ENCODE measurements around the gene TM9SF1. TPM values are rescaled to one million over a fixed set of nuclear protein-coding genes. Genes with fewer than 3 reads are reported as not detected.
A peak's percentile ranks its signal among the peaks of the same experiment; 100 is the strongest.

The TM9SF1 gene
- total and polyA plus RNA-seq, 2 of the 13 experiments (the other 11 are each of a cell fraction or from before 2014, with no cell fraction given), result 83.2 to 110 TPM

GRCh38 chr14:24232121-24232644 is 36.9 kb upstream of the TM9SF1 start, which contains the start of gene NEDD8 (continued):
- TF ChIP-seq GABPA (IDR thresholded peaks at IDR 0.05; ENCODE audit: low read depth, low read length) (no peak), GABPA (CRISPR knock-in tag; IDR thresholded peaks at IDR 0.05; ENCODE audit: low read depth) (no peak), GMEB1 (CRISPR knock-in tag; IDR thresholded peaks at IDR 0.05; ENCODE audit: borderline replicate concordance) (no peak; the same call in none of the 2 replicates), SIN3A (IDR thresholded peaks at IDR 0.05; ENCODE audit: borderline replicate concordance, low read depth, low read length) (peak; percentile 87), TOPORS (CRISPR knock-in tag; IDR thresholded peaks at IDR 0.05) (no peak; the same call in 1 of the 2 replicates), FOSL2 (CRISPR knock-in tag; IDR thresholded peaks at IDR 0.05) (no peak; the same call in 1 of the 2 replicates), ERF (CRISPR knock-in tag; IDR thresholded peaks at IDR 0.05) (peak; percentile 67), ZFP41 (CRISPR knock-in tag; IDR thresholded peaks at IDR 0.05; ENCODE audit: borderline replicate concordance) (peak; percentile 75; the same call in 1 of the 2 replicates), HOXA5 (CRISPR knock-in tag; IDR thresholded peaks at IDR 0.05) (peak; percentile 92), PRDM10 (CRISPR knock-in tag; IDR thresholded peaks at IDR 0.05; ENCODE audit: low read depth) (peak; percentile 76; the same call in 1 of the 2 replicates), ARID4A (CRISPR knock-in tag; IDR thresholded peaks at IDR 0.05; ENCODE audit: borderline replicate concordance) (peak; percentile 88), SP1 (IDR thresholded peaks at IDR 0.05) (no peak), SP1 (CRISPR knock-in tag; IDR thresholded peaks at IDR 0.05) (peak; percentile 95), ZSCAN30 (CRISPR knock-in tag; IDR thresholded peaks at IDR 0.05) (0 out of 2 replicates have a peak, but pooled peaks have one; percentile 2), JDP2 (CRISPR knock-in tag; IDR thresholded peaks at IDR 0.05; ENCODE audit: borderline replicate concordance) (no peak; the same call in 1 of the 2 replicates), KMT2A (CRISPR knock-in tag; IDR thresholded peaks at IDR 0.05) (peak; percentile 76), ZGPAT (CRISPR knock-in tag; IDR thresholded peaks at IDR 0.05) (peak; percentile 87), GATAD1 (CRISPR knock-in tag; IDR thresholded peaks at IDR 0.05) (peak; percentile 87), SRY (CRISPR knock-in tag; IDR thresholded peaks at IDR 0.05) (no peak; the same call in 1 of the 2 replicates), KAT8 (CRISPR knock-in tag; IDR thresholded peaks at IDR 0.05) (peak; percentile 87)
